ENCODE results near the gene PWP2.

DNA sequence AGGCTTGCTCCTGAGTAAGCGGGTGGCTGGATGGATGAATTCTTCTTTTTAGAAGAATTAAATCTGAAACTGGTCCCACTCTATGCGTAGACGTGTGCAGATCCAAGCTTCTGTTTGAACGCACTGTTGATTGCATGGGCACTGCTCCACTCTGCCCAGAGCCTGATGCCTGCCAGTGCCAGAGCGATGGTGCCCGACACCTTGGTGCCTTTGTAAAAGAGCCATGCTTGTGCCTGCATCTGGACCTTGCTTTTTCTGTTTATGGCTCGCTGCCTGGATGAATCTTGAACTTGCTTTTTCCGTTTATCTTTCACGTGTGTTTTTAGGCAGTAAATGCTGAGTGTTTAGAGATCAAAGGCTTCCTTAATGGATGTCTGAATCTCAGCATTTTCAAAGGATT, 15.0 kb upstream of the PWP2 start:
- TF ChIP-seq, protein P1, sequence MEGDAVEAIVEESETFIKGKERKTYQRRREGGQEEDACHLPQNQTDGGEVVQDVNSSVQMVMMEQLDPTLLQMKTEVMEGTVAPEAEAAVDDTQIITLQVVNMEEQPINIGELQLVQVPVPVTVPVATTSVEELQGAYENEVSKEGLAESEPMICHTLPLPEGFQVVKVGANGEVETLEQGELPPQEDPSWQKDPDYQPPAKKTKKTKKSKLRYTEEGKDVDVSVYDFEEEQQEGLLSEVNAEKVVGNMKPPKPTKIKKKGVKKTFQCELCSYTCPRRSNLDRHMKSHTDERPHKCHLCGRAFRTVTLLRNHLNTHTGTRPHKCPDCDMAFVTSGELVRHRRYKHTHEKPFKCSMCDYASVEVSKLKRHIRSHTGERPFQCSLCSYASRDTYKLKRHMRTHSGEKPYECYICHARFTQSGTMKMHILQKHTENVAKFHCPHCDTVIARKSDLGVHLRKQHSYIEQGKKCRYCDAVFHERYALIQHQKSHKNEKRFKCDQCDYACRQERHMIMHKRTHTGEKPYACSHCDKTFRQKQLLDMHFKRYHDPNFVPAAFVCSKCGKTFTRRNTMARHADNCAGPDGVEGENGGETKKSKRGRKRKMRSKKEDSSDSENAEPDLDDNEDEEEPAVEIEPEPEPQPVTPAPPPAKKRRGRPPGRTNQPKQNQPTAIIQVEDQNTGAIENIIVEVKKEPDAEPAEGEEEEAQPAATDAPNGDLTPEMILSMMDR (optimal IDR thresholded peaks at IDR 0.05 in 1 of 3, IDR thresholded peaks at IDR 0.05 in 1 of 3, conservative IDR thresholded peaks at IDR 0.05 in 1 of 3; ENCODE audit: extremely low read depth in 1 of 3, insufficient read depth in 2 of 3, low read length in 3 of 3) = no peak
- TF ChIP-seq EZH2 (IDR thresholded peaks at IDR 0.05; ENCODE audit: low read length) = no peak

All from keratinocyte (primary cell).